AG09309 (cell line): ENCODE measurements around the gene CELA3A.
"Not testable (repeated sequence)": the region's sequence is repeated elsewhere in the genome, so short reads cannot be mapped to it uniquely, and the experiment has no call there.

Source experiments
- DNase-seq: peaks from one replicate; pipeline ENCODE4 v3.0.0-alpha.2; 2010; ENCODE audit warnings: low read depth
- H3K4me3 ChIP-seq: 2 replicates; pipeline ENCODE4 v1.5.1; 2011; ENCODE audit warnings: mild to moderate bottlenecking, low read depth, low read length, moderate library complexity; ENCODE audit not compliant: control insufficient read depth
- TF ChIP-seq, protein P1 (sequence below): IDR thresholded peaks from 2 replicates; pipeline ENCODE4 v1.5.1; 2011; ENCODE audit warnings: mild to moderate bottlenecking, low read depth, low read length, inconsistent platforms; ENCODE audit not compliant: insufficient read depth, control insufficient read depth; ENCODE audit errors: missing control alignments

The CELA3A gene

DNA sequence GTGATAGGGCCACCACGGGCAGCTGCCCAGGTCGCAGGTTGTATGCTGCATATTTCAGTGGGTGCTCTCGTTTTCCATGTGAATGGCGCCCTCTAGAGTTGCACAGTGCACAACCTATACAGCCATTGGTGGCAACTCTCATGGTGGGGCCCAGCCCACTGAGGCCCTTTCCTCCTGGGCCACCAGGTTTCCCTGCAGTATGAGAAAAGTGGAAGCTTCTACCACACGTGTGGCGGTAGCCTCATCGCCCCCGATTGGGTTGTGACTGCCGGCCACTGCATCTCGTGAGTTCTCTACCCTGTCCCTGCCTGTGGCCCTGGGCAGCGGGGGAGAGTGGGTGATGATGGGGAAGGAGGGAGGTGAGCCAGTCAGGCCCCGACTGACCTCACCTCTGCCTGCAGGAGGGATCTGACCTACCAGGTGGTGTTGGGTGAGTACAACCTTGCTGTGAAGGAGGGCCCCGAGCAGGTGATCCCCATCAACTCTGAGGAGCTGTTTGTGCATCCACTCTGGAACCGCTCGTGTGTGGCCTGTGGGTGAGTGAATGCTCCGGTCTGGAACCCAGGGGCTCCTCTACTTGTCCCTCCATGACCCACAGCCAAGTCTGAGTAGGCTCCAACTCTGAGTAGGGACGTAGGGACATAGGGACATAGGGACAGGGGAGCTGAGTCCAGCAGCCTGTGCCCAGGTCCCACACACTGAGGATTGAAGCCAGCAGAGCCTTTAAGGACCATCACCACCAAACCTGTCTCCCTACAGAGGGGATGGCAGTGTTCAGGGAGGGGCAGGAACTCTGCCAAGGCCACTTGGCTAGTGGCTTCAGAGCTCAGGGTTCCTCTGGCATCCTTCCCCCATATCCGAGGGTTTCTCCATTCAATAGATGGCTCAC is 4.0 kb downstream of the CELA3A start:
- H3K4me3 ChIP-seq, DNase-seq: not testable (repeated sequence)
- TF ChIP-seq, protein P1, sequence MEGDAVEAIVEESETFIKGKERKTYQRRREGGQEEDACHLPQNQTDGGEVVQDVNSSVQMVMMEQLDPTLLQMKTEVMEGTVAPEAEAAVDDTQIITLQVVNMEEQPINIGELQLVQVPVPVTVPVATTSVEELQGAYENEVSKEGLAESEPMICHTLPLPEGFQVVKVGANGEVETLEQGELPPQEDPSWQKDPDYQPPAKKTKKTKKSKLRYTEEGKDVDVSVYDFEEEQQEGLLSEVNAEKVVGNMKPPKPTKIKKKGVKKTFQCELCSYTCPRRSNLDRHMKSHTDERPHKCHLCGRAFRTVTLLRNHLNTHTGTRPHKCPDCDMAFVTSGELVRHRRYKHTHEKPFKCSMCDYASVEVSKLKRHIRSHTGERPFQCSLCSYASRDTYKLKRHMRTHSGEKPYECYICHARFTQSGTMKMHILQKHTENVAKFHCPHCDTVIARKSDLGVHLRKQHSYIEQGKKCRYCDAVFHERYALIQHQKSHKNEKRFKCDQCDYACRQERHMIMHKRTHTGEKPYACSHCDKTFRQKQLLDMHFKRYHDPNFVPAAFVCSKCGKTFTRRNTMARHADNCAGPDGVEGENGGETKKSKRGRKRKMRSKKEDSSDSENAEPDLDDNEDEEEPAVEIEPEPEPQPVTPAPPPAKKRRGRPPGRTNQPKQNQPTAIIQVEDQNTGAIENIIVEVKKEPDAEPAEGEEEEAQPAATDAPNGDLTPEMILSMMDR: peak; percentile 46

DNA sequence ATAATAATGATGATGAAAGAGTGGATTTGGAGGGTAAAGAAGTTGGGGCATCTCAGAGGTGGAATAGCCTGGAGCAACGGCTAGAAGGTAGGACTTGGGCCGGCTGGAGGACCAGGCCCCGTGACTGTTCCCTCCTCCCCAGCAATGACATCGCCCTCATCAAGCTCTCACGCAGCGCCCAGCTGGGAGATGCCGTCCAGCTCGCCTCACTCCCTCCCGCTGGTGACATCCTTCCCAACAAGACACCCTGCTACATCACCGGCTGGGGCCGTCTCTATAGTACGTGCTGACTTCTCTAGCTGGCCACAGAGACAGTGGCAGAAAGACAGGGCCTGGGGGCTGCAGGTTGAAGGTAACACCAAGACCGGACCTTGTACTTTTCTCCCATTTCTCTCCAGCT is 5.3 kb downstream of the CELA3A start:
- H3K4me3 ChIP-seq, DNase-seq: not testable (repeated sequence)

DNA sequence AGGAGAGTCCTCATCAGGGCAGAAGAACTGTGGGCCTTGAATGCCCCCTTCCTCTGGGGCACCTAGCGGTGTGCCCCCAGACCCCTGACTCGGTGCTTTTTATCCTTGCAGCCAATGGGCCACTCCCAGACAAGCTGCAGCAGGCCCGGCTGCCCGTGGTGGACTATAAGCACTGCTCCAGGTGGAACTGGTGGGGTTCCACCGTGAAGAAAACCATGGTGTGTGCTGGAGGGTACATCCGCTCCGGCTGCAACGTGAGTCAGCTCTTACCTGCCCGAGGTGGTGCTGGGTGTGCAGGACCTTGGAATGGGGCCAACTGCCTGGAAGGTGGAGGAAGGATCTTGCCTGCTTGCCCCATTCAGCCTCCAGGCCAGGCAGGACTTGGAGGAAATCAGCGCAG is 5.8 kb downstream of the CELA3A start:
- DNase-seq, H3K4me3 ChIP-seq: not testable (repeated sequence)

DNA sequence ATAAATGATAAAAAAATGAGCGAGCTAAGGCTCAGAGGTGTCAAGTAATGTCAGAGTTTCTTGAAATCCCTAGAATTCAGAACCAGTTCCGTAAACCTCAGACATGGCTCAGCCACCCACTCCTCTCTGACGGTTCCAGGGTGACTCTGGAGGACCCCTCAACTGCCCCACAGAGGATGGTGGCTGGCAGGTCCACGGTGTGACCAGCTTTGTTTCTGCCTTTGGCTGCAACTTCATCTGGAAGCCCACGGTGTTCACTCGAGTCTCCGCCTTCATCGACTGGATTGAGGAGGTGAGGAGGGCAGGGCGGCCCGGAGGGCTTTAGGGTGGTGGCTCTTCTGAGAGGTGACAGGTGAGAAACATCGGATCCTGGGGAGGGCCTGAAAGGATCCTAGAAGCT is 8.1 kb downstream of the CELA3A start:
- not testable (repeated sequence) for DNase-seq, H3K4me3 ChIP-seq

DNA sequence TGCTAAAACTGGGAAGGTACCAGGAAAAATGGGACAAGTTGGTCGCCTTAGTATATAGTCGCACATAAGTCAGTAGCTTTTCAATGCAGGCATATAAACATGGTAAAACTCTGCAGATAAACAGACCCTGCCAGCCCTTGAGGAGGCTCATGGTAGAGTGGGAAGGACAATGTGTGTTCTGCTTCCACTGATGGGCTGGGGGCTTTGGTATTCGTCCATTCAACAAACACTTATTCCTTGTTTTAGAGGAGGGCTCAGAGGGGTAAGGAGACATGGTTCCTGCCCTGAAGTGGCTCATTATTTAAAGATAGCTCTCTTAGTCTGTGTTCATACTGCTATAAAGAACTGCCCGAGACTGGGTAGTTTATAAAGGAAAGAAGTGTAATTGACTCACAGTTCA is 11.3 kb downstream of the CELA3A start:
- not testable (repeated sequence) for DNase-seq, H3K4me3 ChIP-seq

DNA sequence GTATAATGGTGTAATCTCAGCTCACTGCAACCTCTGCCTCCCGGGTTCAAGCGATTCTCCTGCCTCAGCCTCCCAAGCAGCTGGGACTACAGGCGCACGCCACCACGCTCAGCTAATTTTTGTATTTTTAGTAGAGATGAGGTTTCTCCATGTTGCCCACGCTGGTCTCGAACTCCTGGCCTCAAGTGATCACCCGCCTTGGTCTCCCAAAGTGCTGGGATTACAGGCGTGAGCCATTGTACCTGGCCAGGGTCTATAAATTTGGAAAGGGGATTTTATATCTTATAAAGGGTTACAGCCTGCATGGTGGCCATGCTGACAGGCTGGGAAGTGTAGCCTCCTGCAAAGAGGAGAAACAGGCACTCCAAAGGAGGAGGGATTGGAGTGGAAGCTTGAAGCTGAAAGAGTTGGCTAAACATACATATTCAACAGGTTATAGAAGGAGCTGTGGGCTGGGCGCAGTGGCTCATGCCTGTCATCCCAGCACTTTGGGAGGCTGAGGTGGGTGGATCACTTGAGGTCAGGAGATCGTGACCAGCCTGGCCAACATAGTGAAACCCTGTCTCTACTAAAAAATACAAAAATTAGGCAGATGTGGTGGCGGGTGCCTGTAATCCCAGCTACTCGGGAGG is 13.2 kb downstream of the CELA3A start:
- not testable (repeated sequence) for H3K4me3 ChIP-seq, DNase-seq

DNA sequence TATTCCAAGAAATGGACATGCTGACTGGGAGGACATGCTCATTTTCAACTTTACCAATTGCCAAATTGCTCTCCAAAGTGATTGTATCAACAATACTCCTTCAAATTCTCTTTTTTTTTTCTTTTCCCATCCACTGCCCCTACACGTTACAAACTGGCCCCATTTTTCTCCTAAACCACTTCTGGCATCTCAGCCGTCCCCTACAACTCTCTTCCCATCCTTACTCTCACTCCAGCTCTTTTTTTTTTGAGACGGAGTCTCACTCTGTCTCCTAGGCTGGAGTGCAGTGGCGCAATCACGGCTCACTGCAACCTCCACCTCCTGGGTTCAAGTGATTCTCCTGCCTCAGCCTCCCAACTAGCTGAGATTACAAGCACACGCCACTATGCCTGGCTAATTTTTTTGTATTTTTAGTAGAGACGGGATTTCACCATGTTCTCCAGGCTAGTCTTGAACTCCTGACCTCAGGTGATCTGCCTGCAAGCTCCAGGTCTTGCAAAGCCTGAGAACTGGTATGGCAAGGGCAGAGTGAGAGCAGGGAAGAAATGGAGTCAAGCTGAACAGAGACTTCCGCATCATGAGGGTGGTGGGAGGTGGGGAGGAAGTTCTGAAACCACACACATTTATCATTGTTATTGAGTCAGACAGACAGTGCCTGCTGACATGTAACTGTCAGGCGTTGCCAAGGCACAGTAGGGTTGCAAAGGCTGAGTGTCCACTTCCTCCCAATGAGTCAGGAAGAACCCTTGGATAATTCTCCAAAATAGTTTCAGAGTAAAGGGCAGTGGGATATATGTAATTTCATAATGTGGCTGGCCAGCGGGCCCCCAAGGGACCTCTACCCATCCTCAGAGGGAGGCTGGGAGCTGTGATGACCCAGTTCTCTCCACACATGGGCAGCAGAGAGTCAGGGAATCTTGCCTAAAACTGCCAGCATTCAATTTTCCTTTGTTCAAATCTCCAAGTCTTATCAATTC is 17.4 kb downstream of the CELA3A start:
- peak; percentile 75 for DNase-seq
- no peak overlapping the region for H3K4me3 ChIP-seq
- TF ChIP-seq, protein P1: peak; percentile 60

DNA sequence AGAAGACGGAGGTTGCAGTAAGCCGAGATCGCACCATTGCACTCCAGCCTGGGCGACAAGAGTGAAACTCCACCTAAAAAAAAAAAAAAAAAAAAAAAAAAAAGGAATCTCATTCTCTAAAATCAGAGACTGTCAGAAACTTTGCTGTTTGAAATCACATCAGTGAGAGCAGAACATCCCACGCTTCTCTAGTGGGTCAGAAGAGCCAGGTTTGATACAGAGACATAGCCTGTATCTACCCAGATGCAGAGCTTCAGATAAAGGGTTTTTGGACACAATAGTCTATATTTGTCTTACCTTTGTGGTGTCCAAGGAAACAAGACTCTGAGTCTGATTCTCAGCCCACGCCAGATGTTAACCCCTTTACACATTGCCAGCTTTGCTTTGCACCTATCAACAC is 19.6 kb downstream of the CELA3A start:
- no peak for DNase-seq
- no peak overlapping the region for H3K4me3 ChIP-seq
- TF ChIP-seq, protein P1: no peak

DNA sequence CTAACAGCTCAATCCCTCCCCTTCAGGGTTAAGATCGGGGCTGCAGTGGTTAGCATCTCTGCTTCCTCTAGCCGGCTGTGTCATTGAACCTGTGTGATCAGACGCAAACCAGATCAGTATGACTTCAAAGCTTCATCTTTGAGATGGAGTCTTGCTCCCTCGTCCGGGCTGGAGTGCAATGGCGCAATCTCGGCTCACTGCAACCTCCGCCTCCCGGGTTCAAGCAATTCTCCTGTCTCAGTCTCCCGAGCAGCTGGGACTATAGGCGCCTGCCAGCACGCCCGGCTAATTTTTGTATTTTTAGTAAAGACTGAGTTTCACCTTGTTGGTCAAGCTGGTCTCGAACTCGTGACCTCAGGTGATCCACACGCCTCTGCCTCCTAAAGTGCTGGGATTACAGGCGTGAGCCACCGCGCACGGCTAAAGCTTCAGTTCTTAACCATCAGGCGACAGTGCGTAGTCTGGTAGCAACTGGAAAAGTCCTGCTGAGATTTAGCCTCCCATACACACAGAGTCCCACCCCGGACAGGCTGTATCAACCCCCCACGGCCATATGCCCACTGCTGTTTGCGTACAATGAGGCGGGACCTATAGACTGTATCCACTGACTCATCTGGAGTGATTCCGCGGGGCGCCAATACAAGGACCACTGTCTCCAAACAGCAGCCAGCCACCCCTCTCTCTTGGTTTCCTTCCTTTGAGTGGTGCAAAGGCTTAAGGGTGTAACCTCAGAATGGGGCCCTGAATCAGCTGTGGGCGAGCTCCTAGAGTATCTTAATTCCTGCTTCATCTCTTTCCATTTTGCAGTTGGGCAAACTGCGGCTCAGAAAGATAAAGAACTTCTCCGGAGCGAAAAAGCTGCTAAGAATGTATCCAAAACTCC is 23.3 kb downstream of the CELA3A start:
- TF ChIP-seq, protein P1: no peak
- peak overlapping the region; percentile 84 for H3K4me3 ChIP-seq
- no peak for DNase-seq
